Activated CD4-positive, alpha-beta T cell treated with anti-CD3 and anti-CD28 coated beads for 24 hours (primary cell): Measurements from ENCODE around the gene TNFRSF1A.

Source experiments
- DNase-seq, 2 donors: peaks; one replicate each; pipeline ENCODE4 v3.0.0-alpha.2; 2020; ENCODE audit warnings: low read depth in 2 of 2

Gene TNFRSF1A

GRCh38 chr12:6336889-6337853 lies 4.7 kb downstream of the TNFRSF1A start:
- no peak for DNase-seq

- DNase-seq = peak in 1 of 2 donors; percentile 49
These were observed 5.6 kb downstream of the TNFRSF1A start for GRCh38 chr12:6336079-6336888.

- DNase-seq = peak; percentile 72 to 76
These were observed 6.3 kb downstream of the TNFRSF1A start for GRCh38 chr12:6335451-6336078.

- DNase-seq = no peak
These were observed 6.9 kb downstream of the TNFRSF1A start for GRCh38 chr12:6334940-6335450.

GRCh38 chr12:6334359-6334758 lies 7.5 kb downstream of the TNFRSF1A start:
- no peak for DNase-seq

GRCh38 chr12:6333566-6333965 lies 8.3 kb downstream of the TNFRSF1A start:
- DNase-seq = no peak

- no peak for DNase-seq
These were observed 8.8 kb downstream of the TNFRSF1A start for GRCh38 chr12:6333029-6333428.

- no peak for DNase-seq
These were observed 9.4 kb downstream of the TNFRSF1A start for GRCh38 chr12:6332459-6332858.

- DNase-seq = no peak
These were observed 10.7 kb downstream of the TNFRSF1A start for GRCh38 chr12:6330999-6331714.

GRCh38 chr12:6330192-6330591 lies 11.7 kb downstream of the TNFRSF1A start:
- no peak for DNase-seq

- DNase-seq = no peak
These were observed 12.2 kb downstream of the TNFRSF1A start for GRCh38 chr12:6329703-6330064.

GRCh38 chr12:6328945-6329702 lies 12.8 kb downstream of the TNFRSF1A start:
- DNase-seq = no peak

GRCh38 chr12:6328045-6328779 lies 13.7 kb downstream of the TNFRSF1A start:
- no peak for DNase-seq

- no peak for DNase-seq
These were observed 14.4 kb downstream of the TNFRSF1A start for GRCh38 chr12:6327229-6328041.

- DNase-seq = no peak
These were observed 15.3 kb downstream of the TNFRSF1A start for GRCh38 chr12:6326316-6327228.

GRCh38 chr12:6324936-6325750 lies 16.7 kb downstream of the TNFRSF1A start:
- no peak for DNase-seq
